Measurements from ENCODE around the gene CMSS1.

Gene CMSS1

DNA sequence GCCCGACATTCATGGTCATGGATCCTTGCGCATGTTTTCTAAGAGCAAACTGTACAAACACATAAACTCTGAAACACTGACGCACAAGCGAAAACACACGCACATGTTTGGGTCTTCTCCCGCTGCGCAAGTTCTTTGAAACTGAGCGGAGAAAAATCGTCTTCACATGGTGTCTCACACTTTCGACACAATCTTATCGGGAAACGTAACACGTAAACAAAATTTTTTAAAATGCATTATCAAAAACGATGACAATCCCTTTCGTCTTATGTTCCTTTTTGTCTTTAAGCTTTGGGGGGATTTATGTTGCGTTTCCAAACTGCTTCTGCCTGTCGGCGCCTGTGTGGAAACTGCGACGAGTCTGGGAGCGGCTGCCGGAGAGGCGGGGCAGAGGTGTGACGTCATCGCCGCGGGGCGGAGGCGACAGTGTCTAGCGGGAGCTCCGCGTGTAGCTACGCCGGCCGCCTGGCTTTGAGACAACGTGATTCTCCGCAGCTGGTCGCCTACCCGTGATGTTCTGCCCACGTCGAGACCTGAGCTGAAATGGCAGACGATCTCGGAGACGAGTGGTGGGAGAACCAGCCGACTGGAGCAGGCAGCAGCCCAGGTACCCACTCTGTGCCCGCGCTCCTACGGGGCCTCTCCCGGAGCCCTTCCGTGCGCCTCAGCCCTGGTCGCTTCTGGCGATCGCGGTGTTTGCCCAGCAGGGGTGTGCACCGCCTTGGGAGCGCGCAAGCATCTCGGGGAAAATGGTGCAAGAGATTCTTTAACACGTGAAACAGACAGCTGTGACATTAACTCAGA lies at the start of gene CMSS1:
Gene CMSS1, plus strand, starts transcription at position 426 of the 804 bp plus-strand sequence.
- peak; percentile 82 for DNase-seq

DNA sequence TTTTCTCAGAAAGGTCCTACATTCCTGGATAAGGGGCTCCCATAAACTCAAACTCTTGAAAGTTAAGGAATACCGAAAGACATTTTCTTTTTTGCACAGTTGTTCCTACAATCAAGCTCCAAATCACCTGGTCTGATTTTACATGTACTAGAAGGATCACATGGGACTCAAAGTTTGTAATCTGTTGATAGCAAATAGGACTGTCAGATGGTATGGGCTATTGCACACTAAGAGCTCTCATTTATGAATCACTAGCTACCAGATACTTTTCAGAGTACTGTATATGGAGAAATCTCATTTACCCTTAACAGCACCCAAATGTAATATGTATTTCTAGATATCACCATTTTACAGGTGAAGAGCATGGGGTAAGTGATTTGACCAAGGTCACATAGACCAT lies 49.5 kb upstream of the CMSS1 start:
- no peak for DNase-seq

DNA sequence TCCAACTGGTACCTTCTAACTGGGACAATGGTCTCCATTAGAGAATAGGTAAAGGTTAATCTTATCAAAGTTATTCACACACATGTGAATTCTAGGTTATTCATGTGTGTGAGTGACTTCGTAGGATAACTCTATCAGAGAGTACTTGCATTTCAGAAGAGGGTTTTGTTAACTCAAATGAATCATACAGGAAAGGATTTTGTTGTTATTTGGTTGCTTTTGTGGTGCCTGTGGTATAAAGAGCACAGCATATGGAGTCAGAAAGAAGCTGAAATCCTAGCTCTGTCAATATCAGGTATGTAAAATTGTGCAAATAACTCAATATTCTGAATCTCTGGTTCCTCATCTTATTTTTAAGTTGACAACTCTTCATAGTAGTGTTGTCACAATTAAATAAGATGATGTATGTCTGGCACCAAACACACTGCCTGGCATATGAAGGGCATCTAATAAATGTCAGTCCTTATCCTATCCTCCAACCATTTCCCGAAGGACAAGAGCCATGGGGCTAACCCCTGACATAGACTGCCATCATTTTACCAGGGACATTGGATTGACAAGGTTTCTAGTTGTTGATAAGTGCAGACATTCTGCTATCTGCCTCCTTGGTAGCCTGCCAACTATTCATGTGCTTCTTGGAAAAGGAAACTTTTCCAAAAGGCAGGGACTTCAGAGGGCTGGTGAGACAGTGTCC lies 48.7 kb upstream of the CMSS1 start:
- no peak for DNase-seq

DNA sequence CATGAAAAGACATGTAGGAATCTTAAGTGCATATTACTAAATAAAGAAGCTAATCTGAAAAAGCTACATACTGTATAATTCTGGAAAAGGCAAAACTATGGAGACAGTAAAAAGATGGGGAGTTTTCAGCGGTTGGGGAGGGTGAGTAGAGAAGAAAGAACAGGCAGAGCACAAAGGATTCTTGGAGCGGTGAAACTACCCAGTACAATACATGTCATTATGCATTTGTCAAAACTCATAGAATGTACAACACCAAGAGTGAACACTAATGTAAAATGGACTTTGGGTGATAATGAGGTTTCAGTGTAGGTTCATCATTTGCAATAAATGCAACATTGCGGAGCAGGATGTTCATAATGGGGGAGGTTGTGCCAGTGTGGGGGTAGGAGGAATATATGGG lies 45.5 kb upstream of the CMSS1 start:
- DNase-seq, result no peak

DNA sequence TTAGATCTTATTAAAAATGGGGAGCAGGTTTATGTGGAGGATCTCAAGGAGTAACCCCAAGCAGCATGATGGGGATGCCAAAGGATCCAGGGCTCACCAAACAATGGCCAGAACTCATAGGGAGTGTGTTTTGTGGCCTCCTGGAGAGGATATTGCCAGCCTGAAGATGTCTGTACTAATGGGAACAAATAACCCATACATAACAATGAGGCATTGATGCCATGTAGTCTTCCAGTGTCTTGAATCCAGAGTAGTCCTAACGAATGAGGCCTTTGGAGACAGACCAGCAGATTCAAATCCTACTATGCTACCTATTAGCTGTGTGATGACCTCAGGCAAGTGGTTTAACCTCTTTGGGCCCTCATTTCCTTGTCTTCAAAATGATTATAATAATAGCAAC lies 45.0 kb upstream of the CMSS1 start:
- DNase-seq, result no peak

DNA sequence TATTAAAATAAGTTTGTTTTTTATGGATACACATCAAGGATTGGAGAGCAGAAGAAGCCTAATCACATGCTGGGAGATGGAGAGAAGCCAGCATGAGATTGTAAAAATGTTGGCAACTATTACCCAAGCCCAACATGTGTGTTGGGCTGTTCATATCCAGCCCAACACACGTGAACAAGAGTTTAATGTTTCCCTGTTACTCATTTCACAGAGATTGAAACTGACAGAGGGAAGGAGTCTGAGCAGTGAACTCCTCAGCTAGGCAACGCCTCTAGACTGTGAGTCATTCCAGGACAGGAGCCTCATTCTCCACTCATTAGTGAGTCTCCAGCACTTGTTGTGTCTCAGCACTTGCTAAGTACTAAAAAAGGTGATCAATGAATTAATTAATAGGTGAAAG lies 43.2 kb upstream of the CMSS1 start:
- DNase-seq, result no peak

DNA sequence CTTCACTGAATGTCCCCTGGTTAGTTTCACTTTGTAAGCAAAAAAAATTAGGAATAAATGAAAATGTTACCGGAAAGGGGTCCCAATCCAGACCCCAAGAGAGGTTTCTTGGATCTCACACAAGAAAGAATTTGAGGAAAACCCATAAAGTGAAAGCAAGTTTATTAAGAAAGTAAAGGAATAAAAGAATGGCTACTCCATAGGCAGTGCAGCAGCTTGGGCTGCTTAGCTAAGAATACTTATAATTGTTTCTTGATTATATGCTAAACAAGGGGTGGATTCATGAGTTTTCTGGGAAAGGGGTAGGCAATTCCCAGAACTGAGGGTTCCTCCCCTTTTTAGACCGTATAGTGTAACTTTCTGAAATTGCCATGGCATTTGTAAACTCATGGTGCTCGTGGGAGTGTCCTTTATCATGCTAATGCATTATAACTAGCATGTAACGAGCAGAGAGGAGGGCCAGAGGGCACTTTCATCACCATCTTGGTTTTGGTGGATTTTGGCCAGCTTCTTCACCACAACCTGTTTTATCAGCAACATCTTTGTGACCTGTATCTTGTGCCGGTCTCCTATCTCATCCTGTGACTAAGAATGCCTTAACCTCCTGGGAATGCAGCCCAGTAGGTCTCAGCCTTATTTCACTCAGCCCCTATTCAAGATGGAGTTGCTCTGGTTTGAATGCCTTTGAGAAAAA lies 41.0 kb upstream of the CMSS1 start:
- no peak for DNase-seq

DNA sequence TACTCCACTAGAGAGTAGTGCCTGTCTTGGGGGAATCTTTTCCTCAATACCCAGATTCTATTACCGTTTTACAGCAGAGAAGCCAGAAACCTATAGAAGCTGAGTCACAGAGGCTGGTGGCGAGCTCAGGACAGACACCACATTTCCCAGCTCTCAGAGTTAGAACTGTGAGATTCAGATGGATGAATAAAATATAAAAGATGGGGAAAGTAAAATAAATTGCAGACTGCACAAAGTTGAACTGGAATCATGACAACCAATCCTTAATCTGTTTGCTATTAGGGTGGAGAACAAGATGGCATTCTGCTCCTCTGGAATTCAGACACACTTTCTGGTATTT lies 40.5 kb upstream of the CMSS1 start:
- no peak for DNase-seq

DNA sequence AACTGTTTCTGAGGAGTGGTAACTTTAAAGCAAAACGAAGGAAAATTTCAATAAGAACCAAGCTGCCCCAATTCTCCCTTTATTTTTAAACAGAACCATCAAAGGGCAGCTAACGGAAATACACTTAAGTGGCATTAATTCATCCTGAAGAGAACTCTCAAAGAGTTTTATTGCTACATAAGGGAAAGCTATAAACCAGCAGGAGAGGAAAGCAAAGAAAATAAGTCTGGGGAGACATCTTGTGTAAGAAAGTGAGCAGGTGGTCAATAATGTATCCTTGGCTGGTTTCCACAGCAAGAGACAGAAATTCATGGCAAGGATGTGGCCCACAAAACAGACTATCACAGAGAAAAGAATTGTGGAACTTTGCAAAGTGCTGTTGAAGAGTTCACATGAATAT lies 40.0 kb upstream of the CMSS1 start:
- no peak for DNase-seq

DNA sequence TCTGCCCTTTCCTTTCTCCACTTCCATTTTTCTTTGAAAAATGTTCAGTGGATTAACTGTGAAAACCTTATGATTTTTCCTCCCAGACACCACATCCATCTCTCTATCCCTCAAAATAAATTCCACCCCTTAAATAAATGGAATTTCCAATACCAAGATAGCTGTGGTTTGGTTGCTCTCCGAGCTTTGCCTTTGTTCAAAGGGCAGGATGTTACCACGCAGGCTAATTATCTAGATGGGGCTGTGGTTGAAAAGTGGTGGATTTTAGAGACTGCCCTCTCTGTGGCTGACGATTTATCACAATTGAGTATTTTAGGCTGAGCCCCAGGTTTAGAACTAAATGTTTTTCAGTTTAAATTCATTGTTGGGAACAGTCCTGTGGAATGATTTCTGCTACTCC lies 36.9 kb upstream of the CMSS1 start:
- no peak for DNase-seq

DNA sequence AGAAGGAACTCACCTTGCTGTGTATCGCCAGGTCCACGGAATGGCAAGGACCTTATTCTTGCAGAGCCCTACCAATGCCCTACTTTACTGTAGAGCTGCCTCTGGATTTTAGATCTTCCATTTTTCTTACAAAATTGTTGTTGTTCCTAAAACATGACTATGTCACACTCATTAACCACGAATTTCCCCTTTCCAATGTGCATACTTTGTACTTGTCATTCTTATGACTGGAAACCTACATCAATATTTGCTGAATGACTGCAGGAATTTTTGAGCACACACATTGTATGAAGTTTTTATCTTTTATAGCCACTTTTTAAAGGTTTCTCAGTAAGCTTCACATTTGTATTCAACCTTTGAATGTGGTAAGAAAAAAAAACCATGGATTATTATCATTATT lies 35.9 kb upstream of the CMSS1 start:
- DNase-seq, result no peak

DNA sequence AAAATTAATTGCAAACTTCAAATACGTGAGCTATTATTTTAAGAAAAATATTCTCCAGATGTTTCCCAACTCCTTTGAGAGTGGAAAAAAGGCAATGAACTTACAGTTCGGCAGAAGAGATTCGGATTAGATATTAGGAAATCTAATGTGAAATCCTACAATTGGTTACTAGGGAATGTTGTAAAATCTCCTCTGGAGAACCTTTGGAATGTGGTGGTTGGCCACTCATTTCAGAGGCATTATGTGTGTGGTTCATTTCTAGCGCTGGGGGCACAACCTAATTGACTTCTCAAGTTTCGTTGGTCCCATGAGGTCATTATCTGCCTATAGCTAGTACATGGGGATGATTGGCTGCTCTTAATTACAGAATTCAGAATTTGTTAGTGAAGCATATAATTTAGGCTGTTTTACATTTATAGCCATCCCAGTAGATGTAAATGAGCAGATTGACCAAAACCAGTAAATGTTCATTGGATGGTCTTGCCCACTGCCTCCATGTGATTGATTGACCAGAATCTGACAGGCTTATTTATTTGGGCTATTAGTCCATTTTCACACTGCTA lies 34.6 kb upstream of the CMSS1 start:
- DNase-seq, result no peak

DNA sequence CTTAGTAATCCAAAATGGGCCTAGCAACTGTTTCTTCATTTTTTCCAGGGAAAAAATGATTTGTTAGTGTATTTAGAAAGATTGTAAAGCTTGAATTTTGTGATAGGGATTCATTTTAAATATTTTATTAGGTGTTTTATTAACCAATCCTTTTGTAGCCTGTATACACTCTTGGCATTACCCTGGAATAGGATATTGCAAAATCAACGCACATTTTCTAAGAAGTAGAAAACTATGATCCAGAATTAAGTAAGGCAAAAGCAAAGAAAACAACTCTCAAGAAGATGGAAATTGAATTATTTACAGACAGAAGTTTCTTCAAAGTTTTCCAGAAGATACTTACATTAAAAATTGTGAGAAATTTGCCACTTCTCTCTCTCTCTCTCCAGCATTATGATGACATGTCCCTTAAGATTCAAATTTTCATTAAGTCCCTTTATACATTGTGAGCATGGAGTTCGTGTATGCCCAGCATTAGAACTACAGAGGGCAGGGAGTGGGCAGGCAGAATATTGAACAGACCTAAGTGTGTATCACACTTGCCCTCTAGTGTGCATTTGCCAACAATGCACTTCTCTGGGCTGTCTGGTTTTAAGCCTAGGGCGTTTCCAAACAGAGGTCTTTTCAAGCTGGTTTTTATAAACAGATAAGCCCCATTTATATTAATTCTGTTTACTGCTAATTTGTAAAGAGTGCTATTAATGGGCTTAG lies 28.5 kb upstream of the CMSS1 start:
- no peak for DNase-seq

DNA sequence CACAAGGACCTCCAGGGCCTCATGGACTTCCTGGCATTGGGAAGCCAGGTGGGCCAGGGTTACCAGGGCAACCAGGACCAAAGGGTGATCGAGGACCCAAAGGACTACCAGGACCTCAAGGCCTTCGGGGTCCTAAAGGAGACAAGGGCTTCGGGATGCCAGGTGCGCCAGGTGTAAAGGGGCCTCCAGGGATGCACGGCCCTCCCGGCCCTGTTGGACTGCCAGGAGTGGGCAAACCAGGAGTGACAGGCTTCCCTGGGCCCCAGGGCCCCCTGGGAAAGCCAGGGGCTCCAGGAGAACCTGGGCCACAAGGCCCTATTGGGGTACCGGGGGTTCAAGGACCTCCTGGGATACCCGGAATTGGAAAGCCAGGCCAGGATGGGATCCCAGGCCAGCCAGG lies 23.2 kb upstream of the CMSS1 start:
- DNase-seq, result no peak

DNA sequence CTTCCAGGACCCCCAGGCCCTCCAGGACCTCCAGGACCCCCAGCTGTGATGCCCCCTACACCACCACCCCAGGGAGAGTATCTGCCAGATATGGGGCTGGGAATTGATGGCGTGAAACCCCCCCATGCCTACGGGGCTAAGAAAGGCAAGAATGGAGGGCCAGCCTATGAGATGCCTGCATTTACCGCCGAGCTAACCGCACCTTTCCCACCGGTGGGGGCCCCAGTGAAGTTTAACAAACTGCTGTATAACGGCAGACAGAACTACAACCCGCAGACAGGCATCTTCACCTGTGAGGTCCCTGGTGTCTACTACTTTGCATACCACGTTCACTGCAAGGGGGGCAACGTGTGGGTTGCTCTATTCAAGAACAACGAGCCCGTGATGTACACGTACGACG lies 22.1 kb upstream of the CMSS1 start:
- DNase-seq, result no peak

DNA sequence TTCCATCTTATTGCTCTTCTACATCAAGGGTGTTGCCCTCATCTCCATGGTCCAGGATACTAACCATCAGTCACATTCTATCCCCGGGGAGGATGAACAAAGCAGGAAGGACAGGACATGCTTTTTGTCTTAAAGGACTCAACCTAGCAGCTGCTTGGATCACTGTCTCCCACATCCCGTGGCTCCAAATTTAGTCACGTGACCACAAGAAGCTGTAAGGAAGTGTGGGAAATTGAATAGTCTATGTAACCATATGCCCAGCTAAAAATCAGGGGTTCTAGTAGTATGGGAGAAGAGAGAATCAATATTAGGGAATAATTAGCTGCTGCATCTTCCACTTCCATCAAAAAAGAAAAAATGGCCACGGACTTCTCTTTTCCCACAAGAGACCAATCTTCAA lies 18.2 kb upstream of the CMSS1 start:
- no peak for DNase-seq

DNA sequence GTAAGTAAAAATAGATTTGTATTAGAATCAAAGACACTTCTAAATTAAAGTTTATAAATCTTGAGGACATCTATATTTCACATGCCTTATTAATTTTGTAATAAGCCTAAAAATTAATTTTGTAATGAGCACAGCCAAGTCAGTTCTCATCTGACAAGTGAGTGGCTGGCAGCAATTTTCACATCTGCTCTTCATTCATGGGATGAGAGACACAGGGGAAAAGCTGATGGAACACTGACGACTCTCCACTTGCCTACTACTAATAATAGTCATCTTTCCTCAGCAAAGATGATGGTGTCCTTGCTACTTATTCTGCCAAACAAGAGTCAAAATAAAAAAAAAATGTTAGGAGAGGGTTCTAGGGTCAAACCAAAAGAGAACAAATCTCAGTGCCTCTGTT lies 14.4 kb upstream of the CMSS1 start:
- DNase-seq, result no peak

DNA sequence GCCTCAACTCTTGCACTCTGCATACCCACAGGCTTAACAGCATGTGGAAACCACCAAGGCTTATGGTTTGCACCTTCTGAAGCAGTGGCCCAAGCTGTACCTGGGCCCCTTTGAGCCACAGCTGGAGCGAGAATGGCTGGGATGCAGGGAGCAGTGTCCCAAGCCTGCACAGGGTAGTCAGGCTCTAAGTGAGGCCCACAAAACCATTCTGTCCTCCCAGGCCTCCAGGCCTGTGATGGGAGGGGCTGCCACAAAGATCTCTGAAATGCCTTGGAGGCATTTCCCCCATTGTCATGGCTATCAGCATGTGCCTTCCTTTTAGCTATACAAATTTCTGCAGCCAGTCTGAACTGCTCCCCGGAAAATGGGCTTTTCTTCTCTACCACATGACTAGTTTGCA lies 12.5 kb upstream of the CMSS1 start:
- no peak for DNase-seq

DNA sequence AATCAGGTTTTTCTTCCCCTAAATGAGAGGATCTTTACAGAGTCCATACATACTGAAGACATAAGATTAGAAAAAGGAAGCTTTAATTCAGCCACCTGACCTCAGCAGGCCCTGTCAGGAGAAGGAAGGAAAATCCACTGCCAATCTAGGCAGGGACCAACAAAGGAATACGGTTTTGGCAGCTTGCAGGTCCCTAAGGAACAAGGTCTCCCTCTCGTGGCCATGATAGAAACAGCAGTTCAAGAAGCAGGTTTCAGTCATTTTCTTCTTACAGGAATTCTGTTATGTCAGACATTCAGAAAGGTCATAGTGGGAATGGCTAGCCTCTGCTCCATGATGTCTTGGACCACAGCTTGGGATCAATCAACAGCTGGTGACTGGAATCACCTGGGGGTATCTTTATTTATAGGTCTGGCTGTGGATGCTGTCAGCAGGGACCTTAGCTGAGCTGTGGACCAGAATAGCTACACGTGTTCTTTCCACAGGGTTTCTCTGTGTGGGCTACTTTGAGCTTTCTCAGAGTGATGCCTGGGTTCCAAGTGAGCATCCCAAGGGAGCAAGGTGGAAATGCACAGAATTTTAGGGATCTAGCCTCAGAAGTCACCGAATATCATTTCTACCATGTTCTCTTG lies 9.4 kb upstream of the CMSS1 start:
- peak; percentile 38 for DNase-seq

DNA sequence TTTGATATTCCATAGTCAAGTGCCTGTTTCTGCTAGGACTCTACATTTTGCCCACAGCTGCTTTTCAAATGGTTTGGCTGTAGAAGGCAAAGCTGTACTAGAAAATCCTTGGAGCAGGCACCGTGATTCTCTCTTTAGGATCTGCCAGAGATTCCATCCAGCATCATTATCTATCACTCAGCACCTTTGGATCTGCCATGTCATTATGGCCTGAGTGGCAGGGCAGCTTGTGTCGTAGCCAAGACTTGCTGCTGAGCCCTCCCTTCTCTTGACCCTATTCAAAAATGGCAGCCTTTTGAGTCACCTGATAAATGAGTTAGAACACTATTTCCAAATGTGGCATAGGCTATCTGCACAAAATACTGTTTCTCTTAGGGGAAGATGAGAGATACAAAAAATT lies 8.1 kb upstream of the CMSS1 start:
- DNase-seq, result no peak

DNA sequence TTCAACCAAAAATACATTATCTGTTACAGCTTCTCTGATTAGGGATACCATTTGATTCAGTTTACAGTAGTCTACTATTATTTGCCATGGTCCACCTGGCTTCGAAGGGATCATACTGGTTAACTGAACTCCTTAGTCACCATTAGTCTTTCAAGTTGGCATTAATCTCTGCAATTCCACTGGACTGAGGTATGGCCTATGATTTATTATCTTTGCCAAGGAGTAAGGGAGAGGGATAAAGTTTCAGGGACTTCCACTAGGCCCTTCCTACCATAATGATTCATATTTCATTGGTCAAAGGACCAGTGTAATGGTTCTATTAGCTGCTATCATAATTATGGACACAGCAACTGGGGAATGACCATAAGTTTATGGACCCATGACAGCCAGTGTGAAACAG lies 7.3 kb upstream of the CMSS1 start:
- no peak for DNase-seq

DNA sequence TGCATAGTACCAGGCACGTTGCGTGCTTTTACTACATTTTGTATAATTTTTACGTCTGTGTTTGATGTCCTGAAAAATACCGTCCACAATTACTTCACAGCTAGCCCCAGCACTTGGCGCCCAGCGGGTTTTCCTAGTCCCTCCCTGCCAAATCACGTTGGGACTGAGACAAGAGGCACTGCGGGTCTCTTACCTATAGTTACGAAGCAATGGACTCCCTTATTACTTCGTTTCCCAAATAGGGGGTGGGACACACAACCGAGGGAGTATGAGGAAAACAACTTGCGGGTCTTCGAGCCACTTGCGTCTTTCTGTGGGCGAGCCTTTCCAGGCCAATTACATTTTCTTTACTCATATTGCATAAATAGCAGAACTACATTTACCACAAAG lies 620 bp upstream of the CMSS1 start:
- no peak for DNase-seq

DNA sequence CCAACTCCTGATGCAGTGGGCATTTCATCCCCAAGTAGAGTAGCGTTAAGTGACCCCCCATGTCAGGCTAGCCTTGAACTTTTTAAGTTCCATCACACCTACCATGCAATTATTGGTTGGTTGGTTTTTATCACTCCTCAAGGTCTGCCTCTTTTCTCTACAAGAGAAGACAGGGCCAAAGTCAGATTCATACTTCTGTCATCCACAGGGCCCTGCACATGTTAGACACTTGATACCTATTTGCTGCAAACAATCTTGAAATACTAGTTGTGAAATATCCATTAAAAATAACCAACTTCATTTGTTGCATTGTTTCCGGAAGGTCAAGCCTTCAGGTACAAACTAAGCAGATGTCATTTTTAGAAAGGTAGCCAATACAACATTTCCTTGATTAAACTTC lies 1.2 kb downstream of the CMSS1 start:
- no peak for DNase-seq
